ENCODE measurements around the gene IPPK.

Gene IPPK

GRCh38 chr9:92685022-92685421, 15.1 kb upstream of the IPPK start:
- DNase-seq (ENCODE audit: low read depth): no peak

DNA sequence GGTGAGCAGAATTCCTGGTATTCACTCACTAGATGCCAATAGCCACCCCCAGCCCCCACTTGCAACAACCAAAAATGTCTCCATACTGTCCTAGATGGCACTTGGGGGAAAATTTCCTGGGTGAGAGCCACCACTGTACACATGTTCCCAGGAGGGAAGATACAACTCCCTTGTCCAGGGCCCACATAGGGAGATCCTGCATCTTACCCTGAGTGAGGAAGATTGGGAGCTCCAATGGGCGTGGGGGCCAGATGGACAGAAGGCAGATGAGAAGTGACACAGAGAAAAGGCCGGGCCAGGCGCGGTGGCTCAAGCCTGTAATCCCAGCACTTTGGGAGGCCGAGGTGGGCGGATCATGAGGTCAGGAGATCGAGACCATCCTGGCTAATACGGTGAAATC, 12.3 kb upstream of the IPPK start:
- DNase-seq (ENCODE audit: low read depth): no peak

GRCh38 chr9:92680166-92681119, 10.5 kb upstream of the IPPK start:
- no peak for DNase-seq (ENCODE audit: low read depth)

DNA sequence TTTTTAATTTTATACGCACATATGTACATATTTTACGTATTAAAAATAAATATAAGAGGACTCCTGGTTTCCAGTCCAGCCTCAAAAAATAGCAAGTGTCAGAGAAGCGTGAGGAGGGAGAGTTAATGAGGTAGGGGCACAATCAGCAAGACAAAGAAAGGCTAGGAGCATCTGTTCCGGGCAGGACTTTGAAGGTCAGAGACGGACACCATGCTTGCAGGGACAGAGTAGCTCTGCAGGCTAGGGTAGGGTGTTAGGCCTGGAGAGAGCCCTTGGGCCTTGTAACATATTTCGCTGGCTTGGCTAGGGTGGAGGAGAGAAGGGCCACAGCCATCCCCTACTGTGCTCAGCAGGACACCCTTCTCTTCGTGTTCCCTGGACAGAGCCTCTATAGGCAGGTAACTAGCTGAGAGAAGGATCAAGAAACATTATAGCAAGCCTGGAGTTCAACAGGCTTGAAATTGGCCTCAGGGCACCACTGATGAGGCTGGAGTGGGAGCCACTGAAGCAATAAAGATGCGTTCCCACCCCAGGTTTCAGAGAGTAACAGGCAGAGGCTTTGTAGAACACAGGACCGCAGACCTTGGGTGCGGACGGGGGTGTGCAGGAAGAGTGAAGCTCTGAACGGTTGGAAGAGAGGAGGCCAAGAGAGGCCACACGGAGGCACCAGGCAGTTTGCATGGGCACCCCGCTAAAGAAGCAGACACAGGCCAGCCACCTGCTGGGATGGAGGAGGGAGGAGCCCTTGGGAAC, 9.7 kb upstream of the IPPK start:
- no peak for DNase-seq (ENCODE audit: low read depth)

DNA sequence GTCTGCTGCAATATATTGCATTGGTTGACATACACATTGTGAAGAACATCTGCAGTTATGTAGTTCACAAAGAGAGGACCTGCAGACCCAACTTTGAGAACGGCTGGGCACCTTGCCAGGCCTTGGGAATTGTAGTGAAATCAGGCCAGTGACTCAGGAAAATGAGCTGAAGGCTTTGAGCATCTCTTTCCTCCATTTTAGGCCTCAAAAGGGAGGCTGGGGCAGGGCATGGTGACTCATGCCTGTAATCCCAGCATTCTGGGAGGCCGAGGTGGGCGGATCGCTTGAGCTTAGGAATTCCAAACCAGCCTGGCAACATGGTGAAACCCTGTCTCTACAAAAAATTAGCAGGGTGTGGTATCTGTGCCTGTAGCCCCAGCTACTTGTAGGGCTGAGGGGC, 1.4 kb upstream of the IPPK start:
- peak; percentile 92 for DNase-seq (ENCODE audit: low read depth)

- DNase-seq (ENCODE audit: low read depth): no peak
Observed at GRCh38 chr9:92669527-92669889, 423 bp downstream of the IPPK start.

- DNase-seq (ENCODE audit: low read depth): peak; percentile 78
Observed at GRCh38 chr9:92668746-92669526, 995 bp downstream of the IPPK start.

DNA sequence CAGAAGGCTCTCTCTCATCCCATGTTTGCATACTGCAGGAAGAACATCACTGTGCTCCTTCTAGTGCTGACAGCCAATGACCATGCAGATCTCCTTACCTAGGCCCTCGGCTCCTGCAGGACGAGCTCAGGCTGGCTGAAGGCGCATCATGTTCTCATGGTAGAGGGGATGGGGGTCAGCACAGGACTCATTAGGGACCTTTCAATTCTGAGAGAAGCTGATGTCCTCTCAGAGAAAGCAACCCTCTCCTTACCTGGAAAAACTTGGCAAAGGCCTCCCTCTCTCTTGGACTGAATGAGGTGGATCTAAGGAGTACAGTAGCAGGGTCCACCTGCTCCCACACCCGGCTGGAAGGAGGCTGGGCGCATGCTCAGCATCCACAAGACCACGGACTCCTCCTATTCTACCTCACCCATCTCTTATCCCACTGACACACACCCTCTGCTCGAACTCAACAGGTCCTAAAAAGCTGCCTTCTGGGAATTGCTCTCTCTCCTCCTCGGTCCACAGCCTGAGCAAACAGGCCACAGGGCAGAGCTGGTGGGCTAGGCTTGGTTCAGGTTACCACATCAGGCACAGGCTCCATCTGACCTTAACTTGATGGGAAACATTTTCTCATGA, 2.9 kb downstream of the IPPK start:
- DNase-seq (ENCODE audit: low read depth): no peak

DNA sequence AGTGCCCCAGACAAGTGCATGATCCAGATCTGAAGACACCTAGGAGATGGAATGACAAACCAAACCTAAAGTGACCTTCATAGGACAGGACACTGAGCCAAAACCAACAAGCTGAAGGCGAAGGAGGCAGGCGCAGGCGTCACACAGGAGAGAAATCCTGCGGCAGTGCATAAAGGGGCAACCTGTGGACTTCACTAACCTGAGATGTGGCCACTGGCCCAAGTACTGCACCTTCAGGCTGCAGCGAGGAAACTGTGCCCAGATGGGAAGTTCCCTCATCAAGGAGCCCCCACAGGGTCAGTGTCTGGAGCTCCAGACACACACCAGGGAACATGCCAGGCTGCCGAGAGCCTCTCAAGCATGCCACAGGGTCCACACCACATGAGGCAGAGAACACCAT, 3.7 kb downstream of the IPPK start:
- no peak for DNase-seq (ENCODE audit: low read depth)

- no peak for DNase-seq (ENCODE audit: low read depth)
Observed at GRCh38 chr9:92665836-92666235, 4.1 kb downstream of the IPPK start.

DNA sequence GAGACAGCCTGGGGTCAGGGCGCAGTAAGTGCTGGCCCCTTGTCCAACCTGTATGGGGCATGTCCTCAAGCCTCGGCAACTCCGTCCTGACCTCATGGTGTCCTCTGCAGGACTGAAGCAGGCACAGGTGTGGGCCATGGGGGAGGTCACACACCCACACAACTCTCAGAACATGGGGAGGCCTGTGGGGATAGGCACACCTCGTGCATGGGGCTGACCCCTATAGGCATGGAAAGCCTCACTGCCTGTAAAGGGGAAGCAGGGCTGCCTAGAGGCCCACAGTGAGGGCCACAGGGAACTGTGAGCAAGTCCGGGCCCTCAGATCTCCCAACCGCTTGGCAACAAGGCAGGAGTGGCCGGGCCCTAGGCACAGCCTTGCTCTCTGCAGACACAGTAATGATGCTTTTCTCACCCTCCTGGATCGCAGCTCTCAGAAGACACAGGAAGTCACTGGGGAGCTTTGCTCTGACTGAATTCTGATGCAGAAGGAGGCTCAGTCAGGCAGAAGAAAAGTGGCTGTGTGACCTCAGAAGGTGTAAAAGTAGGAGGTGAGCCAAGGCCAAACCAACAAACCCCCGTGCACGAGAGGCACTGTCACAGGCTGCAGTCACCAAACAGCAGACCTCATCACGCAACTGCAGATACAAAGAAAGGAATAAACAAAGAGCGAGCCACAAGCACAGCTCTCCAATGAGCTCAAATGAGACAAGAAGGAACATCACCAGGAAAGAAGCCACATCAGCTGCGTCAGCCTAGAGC, 5.4 kb downstream of the IPPK start:
- no peak for DNase-seq (ENCODE audit: low read depth)

DNA sequence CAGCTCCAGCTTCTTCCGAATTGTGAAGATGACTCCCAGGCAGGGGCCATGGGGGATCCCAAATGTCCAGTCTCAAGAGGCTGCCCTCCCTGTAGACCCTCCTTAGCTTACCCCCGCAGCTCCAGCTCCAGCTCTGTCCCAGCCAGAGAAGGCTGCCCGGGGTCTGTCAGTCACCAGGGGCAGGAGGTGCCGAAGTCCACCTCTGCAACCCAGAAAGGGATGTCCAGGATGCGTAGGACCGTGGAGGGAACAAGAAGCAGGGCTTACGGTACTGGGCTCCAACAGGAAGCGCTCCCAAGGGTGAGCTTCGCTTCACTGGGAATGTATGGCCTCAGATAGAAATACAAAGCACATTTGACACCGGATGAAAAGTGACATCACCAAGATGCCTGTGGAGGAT, 6.0 kb downstream of the IPPK start:
- no peak for DNase-seq (ENCODE audit: low read depth)

- no peak for DNase-seq (ENCODE audit: low read depth)
Observed at GRCh38 chr9:92663126-92663525, 6.8 kb downstream of the IPPK start.

DNA sequence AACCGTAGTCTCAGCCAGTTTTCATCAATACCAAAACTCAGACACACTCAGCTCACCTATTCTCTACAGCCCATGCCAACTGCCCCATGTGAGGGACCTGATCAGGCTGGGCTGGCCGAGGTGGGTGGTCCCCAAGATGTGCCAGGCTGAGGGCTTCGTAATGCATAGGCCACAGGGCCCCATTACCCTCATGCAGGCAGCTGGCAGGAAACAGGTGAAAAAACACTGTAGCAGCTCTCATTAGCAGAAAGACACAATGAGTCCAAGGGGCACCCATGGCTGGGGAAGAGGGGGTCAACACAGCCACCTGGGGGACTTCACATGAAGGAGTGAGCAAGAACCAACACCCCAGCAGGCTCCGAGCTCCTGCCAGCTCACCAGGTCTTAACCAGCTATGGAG, 8.2 kb downstream of the IPPK start:
- no peak for DNase-seq (ENCODE audit: low read depth)

DNA sequence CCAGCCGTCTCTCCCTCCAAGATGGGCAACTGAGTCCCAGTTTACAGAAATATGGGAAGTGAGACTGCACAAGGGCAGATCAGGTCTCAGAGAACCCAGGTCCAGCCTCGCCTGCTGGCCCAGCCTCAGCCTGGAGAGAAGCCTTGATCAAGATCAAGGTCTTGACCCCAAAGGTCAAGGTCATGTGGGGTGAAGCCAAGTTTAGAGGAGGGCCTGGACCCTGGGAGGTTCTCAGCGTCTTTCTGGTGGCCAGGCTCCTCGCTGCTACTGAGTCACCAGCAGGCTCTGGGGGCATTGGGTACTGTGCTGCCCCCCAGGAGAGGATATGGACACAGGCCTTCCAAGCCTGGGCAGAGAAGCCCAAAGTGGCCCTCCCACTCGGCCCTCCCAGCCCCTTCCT, 8.8 kb downstream of the IPPK start:
- no peak for DNase-seq (ENCODE audit: low read depth)

DNA sequence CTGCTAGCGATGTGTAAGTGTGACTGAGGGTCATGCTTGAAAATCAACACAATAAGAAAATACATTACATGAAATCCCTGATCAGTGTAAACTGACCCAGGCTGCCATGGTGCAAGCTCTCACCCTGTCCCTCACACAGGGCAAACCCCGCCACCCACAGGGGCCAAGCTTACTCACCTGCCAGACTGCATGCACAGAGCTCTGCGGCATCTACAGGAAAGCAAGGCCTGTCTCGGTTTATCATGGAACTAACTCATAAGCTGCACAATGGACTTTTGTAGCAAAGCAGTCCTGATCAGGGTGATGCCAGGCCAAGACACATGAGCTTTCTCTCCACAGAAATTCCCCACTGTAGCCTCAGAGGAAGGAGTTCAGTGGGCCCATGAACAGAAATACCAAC, 9.7 kb downstream of the IPPK start:
- no peak for DNase-seq (ENCODE audit: low read depth)

- no peak for DNase-seq (ENCODE audit: low read depth)
Observed at GRCh38 chr9:92659601-92660000, 10.3 kb downstream of the IPPK start.

DNA sequence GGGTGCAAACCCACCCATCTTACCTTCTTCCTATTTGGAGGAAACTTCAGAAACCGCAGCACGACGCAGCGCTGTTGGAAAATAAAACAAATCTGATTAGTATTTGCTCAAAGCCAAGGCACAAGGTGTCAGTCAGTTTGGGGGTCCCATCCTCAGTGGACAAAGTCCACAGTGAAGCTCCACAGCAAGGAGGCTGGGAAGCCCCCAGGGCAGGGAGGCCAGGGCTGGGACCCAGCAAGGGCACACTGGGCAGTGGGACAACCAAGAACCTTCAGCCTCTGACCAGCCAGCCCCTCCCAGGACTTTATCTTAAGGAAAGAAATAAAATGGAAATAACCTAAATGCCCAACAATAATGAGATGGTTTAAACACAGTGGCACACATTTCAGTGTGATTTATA, 11.3 kb downstream of the IPPK start:
- no peak for DNase-seq (ENCODE audit: low read depth)

DNA sequence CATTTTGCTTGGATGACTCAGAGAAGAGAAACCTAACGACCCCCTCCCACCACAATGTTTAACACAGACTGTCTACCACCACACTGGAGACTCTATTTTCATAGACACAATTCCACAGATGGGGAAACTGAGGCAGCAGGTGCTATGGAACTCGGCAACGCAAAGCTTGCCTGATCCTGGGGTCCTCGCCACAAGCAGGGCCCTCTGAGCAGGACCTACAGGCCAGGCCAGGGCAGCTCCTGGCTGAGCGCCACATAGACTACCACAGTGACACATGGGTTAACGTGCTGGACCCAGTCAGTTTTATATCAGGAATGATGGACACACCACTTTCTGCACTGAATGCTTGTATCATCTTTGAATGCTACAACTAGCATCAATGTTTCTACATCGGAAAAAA, 11.8 kb downstream of the IPPK start:
- DNase-seq (ENCODE audit: low read depth): no peak

DNA sequence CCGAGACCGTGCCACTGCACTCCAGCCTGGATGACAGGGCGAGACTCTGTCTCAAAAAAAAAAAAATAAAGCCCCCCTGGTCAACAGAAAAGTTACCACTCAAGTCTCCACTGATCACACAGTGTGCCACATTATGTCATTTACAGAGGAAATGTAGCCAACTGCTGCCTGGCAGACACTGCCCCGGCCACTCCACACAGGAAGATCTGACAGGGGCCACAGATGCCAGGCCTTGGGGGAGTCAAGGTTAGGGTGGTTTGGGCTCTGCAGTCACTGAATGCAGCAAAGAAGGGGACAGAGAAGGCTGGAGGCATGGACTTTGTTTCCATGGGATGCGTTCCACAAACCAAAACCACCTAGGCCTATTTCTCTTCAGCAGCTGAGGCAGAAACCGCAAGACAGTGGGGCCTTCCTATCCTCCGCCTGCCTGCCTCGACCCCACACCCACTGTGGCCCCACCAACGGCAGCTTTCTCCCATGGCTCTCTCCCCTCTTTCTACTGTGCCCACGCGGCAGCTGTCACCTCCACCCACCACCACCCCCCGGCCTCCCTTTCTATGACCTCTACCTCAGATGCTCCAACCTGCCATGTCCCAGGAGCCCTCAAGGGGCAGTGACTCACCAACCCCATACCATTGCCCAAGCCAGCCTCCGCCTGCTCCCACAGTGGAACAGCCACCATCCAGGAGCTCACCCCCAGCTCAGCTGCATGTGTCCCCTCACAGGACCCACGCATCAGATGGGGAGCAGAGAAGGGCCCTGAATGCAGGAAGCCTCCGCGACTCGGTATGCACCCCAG, 12.4 kb downstream of the IPPK start:
- no peak for DNase-seq (ENCODE audit: low read depth)

GRCh38 chr9:92656537-92656925, 13.4 kb downstream of the IPPK start:
- no peak for DNase-seq (ENCODE audit: low read depth)

All from amniotic epithelial cell (primary cell).